ENCODE results near the gene OFD1.

Gene OFD1

DNA sequence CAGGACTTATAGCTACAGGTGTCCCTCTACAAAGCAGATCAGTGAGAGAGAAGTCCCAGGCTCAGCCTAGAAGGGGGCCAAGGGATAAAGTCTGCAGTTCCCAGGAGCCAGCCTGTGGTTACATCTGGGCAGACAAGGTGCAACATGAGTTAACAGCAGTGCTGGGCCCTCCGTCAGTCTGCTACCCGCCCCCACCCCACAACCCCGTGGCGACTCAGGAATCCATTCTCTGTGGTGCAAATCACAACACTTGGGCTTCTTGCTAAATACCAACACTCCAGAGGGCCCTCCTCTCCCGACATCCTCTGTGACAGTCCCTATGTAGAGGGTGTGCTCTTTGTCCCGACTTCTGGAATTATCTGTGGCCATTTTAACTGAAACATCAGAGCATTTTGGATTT is 68.6 kb downstream of the OFD1 start:
- DNase-seq: no peak

- no peak for DNase-seq
Observed at GRCh38 chrX:13805241-13805640, 70.7 kb downstream of the OFD1 start.

- DNase-seq: no peak
Observed at GRCh38 chrX:13808293-13808692, 73.7 kb downstream of the OFD1 start.

- no peak for DNase-seq
Observed at GRCh38 chrX:13808865-13809264, 74.3 kb downstream of the OFD1 start.

DNA sequence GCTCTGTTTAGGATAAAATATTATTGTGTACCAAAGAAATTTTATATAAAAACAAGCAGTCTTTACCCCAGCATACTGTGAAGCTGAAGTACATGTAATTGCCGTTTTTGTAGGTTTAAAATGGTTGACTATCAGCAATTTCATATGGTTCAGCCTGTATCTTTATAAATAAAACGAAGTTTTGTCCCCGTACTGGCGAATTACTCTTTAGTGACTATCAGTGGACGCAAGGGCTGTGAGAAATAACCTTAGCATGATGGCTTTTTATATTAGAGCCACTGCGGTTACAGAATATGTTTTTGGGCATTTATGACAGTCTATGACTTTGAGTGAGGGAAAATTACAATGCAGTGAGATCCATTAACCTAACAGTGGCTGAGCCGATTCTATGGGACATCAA is 81.1 kb downstream of the OFD1 start:
- DNase-seq: no peak

GRCh38 chrX:13816176-13816575 is 81.6 kb downstream of the OFD1 start:
- no peak for DNase-seq

DNA sequence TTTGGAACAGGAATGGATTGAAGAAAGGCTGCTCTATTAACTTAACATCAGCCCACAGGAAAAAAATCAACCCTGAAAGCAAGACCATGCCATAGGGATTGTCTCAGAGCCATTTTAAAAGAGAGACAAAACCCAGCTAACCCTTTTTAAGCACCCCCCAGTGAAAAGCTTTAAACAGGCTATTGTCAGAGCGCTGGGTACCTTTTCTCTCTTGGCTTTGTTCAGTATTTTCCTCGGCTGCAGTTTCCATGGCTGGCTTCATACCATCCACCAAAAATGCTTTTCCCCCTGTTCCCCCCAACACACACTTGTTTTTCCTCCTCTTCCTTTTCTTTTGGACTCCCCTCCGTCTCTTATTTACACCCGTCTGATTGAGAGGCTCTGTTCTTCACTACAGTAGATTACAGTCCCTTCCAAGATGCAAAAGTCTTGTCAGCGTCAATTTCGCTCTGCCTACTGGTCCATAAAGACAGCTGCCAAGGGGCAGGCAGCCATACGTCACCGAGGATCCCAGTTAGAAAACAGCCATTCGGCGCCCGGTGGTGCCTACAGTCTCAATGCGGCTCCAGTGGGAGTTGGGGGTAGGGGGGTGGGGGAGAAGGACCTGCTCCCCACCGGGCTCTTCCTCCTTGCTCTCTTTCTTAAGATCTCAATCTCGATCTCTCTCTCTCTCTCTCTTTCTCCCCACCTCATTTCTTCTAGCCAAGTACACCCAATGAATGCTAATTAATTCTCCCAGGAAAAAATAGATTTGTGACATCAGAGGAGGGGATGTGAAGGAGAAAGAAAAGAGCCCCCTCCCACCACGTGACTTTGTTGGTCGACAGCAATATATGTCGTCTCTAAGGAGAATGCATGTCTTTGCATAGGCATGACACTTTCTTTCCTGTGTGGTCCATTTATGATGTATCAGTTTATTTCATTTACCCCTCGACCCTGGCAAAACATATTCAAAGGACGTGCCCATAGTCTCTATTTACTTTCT is 82.4 kb downstream of the OFD1 start, which contains the start of gene GPM6B:
TSS of gene GPM6B (minus strand) at position 451 of the 985 bp plus-strand sequence. CDS start at position 262, 189 bp downstream.
- DNase-seq: no peak

All from femur (tissue), 1 donor.